ENCODE results near the gene CD6.
"Not testable (repeated sequence)": the region's sequence is repeated elsewhere in the genome, so short reads cannot be mapped to it uniquely, and the experiment has no call there.

CD6 gene

DNA sequence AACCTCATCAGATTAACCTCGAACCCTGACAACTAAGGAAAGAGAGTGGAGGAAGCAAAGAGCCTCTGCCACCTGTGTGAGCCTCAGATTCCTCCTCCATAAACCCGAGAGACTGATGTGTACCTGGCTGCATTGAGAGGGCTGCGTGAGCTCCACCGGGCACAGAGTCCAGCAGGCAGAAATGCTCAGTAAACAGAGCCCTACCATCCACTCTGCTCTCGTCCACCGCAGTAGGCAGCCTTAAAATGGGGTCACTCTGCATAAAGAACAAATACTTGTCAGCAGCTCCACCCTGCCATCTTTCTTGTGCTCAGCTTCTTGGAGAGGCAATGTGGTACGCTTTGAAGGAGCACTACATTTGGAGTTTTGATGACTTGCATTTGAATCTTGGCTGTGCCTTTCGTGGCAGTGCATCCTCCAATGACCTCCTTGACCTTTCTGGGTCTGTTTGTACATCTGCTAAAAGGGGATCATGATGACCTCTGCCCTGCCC, 87.8 kb downstream of the CD6 start:
- DNase-seq = peak; percentile 23

DNA sequence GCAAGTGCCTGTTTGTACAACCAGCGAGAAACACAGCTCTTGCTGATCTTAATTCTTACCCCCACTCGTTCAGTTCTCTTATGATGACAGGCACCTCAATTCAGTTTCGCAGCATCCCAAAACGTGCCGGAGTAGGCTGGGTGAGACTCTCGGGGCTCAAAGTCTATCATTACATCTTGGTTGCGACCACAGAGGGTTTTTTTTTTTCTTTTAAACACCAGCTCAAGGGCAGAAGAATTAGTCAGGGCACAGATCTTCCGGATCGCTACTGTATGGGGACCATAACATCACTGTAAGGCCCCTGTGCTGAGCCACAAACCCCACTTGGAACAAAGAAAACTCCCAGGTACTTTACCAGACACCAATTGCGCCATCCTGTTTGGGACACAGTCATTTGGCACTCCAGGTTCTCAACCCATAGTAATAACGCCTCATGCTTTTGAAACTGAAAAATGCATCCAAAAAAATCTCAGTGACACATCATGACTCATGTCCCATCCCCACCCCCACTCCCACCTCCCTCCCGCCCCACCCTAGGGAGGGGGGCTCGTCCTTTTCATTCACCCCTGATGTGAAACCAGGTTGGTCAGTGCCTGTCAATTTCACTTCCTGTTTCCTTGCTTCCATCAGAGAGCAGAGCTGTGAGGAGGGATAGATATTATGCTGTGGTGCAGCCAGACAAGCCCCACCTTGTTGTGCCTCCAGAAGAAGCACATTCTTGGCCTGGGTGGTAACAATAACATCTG, 89.8 kb downstream of the CD6 start:
- DNase-seq = peak; percentile 71

DNA sequence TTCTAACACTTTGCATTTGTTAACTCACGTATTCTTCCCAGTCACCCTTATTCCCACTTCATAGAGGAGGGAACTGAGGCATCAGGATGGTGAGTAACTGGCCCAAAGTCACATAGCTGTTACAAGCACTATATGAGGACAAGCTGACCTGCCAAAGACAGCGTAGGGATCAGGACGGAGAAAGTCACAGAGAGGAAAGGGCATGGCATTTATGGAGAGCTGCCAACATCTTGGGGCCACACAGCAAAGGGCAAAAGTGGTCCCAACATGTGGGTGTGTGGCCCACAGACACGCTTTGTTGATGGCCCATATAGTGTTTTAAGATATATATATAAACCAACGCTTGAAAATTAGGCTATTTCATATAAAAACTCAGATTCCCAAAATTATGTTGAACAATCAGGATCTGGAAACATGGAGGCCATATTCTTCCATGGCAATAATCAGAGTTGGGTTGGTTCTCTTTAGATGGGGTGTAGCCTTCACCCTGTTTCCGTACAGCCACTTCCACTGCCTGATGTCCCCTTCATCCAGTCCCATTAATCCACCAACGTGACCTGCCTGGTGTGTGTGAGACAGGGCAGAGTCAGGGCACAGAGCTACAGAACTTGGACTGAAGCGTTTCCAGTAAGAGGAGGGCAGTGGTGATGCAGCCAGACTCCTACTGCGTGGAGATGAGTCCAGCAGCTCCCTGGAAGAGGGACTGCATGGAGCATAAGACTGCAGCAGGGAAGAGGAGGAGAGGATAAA, 90.9 kb downstream of the CD6 start:
- DNase-seq = no peak

DNA sequence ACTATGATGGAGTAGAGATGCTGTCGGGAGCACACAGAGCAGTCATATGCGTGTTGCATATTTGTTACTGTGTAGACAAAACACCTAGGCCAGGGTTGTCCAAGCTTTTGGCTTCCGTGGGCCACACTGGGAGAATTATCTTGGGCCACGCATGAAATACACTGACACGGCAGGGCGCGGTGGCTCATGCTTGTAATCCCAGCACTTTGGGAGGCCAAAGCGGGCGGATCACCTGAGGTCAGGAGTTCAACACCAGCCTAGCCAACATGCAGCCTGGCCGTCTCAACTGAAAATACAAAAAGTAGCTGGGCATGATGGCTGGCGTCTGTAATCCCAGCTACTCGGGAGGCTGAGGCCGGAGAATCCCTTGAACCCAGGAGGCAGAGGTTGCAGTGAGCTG, 93.8 kb downstream of the CD6 start:
- DNase-seq = not testable (repeated sequence)

DNA sequence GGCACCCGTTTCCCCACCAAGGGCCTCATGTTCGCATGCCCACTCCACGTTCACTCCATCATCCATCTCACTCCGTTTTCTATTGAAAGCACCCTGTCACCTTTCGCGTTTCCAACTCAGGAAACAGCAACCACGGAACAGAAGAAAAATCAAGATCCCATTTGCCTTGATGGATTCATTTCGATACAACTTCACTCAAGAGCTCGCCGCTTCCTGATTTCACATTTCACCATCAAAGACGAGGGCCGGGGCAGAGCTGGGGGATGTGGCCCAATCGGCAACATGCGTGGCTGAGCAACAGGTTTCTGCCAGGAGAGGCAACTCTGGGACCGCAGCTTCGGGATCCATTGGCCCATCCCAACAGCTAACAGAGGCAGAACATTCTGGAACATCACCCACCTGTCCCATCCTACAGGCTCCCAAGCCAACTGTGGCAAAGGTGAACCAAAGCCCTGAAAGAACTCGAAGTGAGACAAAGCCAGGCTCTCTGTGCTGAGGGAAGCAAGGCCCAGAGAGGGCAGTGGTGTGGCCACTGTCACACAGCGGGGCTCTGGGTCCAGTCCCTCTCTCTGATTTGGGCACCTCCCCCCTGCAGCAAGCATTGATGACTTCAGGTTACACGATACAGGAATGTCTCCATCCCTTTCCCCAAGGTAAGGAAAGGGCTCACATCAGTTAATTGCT, 94.6 kb downstream of the CD6 start:
- peak; percentile 27 for DNase-seq

DNA sequence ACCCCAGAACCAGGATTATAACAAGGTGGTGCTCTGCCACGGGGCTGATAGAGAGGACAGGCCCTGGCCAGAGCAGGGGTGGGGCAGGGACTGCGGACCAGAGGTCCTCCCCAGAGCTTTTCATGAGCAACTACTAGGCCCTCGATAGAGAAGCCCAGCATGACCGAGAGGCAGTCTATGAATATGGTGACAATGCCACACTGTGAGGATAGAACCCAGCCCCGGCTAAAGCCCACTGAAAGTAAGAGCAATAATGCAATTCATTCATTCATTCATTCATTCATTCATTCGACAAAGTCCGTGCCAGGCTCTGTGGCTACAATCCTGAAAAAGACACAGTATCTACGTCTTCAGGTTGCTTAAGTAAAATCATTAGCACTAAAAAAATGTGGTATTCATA, 95.2 kb downstream of the CD6 start:
- no peak for DNase-seq

DNA sequence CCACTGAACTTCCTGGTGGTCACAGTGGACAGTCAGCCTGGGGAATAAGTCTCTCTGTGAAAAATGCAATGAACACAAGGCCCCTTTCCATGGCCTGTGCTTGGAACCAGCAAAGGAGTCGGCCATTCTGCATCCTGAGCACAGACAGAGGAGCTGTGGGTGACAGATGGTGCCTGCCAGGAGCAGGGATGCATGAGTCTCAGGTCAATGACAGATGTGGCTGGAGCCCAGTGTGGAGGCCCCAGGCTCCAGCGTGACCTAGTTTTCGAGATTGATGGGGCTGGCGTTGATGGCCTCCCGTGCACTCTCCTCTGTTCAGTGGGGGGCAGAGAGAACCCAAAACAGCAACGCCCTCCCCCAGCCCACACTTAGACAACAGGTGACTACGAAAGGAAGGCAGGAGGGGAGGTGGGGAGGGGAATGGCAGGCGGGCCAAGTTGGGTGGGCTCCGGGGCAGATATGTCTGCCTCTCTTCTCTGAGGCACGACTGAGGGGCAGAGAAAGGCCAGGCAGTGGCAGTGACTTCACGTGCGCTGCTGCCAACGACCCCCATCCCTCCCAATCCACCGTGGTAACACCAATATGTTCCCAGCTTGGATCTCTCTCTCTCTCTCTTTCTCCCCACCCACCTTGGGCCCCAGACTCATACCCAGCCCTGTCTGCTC, 96.4 kb downstream of the CD6 start:
- peak; percentile 28 for DNase-seq

DNA sequence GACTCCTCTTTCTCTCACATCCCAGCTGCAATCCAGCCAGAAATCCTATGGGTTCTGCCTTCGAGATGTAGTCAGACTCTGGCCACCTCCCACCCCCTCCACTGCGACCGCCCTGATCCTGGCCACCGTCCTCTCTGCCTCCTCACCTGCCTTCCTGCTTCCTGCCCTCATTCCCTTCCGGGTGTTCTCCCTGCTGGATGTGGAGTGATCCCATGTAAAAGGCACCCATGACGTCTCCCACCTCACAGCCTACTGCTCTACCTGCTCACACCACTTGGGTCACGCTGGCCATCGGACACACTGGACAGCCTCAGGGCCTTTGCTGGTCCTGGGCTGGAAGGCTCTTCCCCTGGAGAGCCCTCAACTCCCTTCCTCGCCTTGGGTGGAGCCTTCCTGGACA, 97.1 kb downstream of the CD6 start:
- peak; percentile 46 for DNase-seq

DNA sequence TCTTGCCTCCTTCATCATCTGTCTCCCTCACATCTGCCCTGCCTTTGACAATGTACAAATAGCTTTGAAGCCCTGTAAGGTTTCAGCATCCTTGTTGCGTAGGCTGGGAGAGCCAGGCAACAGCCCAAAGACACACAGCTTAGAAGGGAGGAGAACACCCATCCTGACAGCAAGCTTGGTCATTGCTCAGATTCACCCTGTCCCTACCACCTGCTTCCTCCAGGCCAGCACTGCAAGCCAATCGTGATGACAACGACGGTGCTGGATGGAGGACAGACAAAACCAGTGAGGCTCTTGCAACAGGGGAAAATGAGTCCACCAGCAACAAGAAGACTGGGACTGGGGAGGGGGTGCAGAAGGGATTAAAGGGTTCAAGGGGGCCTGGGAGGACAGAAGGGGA, 97.9 kb downstream of the CD6 start:
- DNase-seq = peak; percentile 28
